K562 (cell line): ENCODE results near the gene RASGRP2. TPM values are rescaled to one million over a fixed set of nuclear protein-coding genes. Genes with fewer than 3 reads are reported as not detected.

ENCODE experiments used
- ARID2 ChIP-seq: fragments of 450-650 bp; IDR thresholded peaks from 2 replicates; pipeline ENCODE4 v1.6.1; 2017; ENCODE audit warnings: antibody characterized with exemption, mild to moderate bottlenecking
- CEBPG ChIP-seq, 3 experiments: fragments of 200-800 bp in 1 of 3; sonication (Bioruptor generic) in 1 of 3; sonication (generic) in 1 of 3; formaldehyde crosslinking in 1 of 3; IDR thresholded peaks in 2 of 3; conservative IDR thresholded peaks in 1 of 3; 2 replicates each; pipeline versions ENCODE4 v1.6.1 to v1.8.0; 2016 to 2022; ENCODE audit warnings: missing compliant biosample characterization in 2 of 3, missing genetic modification characterization in 2 of 3, mild to moderate bottlenecking in 1 of 3, missing genetic modification reagents in 1 of 3
- CHD2 ChIP-seq: IDR thresholded peaks from 2 replicates; pipeline ENCODE4 v1.6.1; 2011; ENCODE audit warnings: low read depth, low read length
- GATAD2A ChIP-seq: fragments of 450-650 bp; IDR thresholded peaks from 2 replicates; pipeline ENCODE4 v1.6.1; 2017
- ID3 ChIP-seq, 2 experiments: fragments of 250-450 bp in 1 of 2; fragments of 450-650 bp in 1 of 2; sonication (Bioruptor Pico) in 1 of 2; IDR thresholded peaks; 2 replicates each; pipeline versions ENCODE4 v1.6.1 to v1.8.0; 2016 to 2021; ENCODE audit warnings: mild to moderate bottlenecking in 2 of 2, moderate library complexity in 2 of 2, missing compliant biosample characterization in 1 of 2, missing genetic modification characterization in 1 of 2
- JUN ChIP-seq, 2 experiments: sonication (generic) in 1 of 2; formaldehyde crosslinking in 1 of 2; IDR thresholded peaks; 2 replicates each; pipeline versions ENCODE4 v1.6.1 to v1.8.0; 2012 to 2022; ENCODE audit warnings: borderline replicate concordance in 2 of 2, mild to moderate bottlenecking in 2 of 2, improper control_type of control experiment in 1 of 2, low read depth in 1 of 2, low read length in 1 of 2, missing genetic modification reagents in 1 of 2
- KDM2B ChIP-seq: fragments of 250-450 bp; sonication (Bioruptor Pico); IDR thresholded peaks from 2 replicates; pipeline ENCODE4 v1.8.0; 2021; ENCODE audit warnings: mild to moderate bottlenecking, moderate library complexity
- MAX ChIP-seq: sonication (generic); formaldehyde crosslinking; IDR thresholded peaks from 2 replicates; pipeline ENCODE4 v1.9.0; 2022; ENCODE audit warnings: mild to moderate bottlenecking, missing genetic modification reagents
- MLX ChIP-seq, 2 experiments: fragments of 450-650 bp in 1 of 2; sonication (generic) in 1 of 2; formaldehyde crosslinking; conservative IDR thresholded peaks; 2 replicates each; pipeline versions ENCODE4 v1.4.0 to v1.8.1; 2020 to 2022; ENCODE audit warnings: mild to moderate bottlenecking in 1 of 2, missing genetic modification reagents in 1 of 2
- NFIX ChIP-seq: fragments of 250-450 bp; sonication (Bioruptor Pico); IDR thresholded peaks from 2 replicates; pipeline ENCODE4 v1.4.0; 2020; ENCODE audit warnings: low read depth, mild to moderate bottlenecking, moderate library complexity
- RBM15 ChIP-seq: fragments of 200-400 bp; formaldehyde crosslinking; IDR thresholded peaks from 2 replicates; pipeline ENCODE4 v1.6.1; 2018; ENCODE audit warnings: mild to moderate bottlenecking, low read length, moderate library complexity; ENCODE audit not compliant: insufficient read depth
- RCOR1 ChIP-seq, 2 experiments: IDR thresholded peaks; 2 replicates each; pipeline ENCODE4 v1.6.1; 2012; ENCODE audit warnings: low read depth in 2 of 2, low read length in 2 of 2, borderline replicate concordance in 1 of 2, improper control_type of control experiment in 1 of 2
- UBTF ChIP-seq, 2 experiments: IDR thresholded peaks; 2 replicates each; pipeline ENCODE4 v1.6.1; 2012; ENCODE audit warnings: improper control_type of control experiment in 2 of 2, low read depth in 2 of 2, low read length in 2 of 2, borderline replicate concordance in 1 of 2
- XRCC3 ChIP-seq: fragments of 450-650 bp; IDR thresholded peaks from 2 replicates; pipeline ENCODE4 v1.6.1; 2017; ENCODE audit warnings: mild to moderate bottlenecking, moderate library complexity
- ZFPM2 ChIP-seq: fragments of 250-450 bp; sonication (Bioruptor Pico); IDR thresholded peaks from 2 replicates; pipeline ENCODE4 v1.5.1; 2022; ENCODE audit warnings: mild to moderate bottlenecking
- ZNF165 ChIP-seq: fragments of 250-450 bp; sonication (Bioruptor Pico); IDR thresholded peaks from 2 replicates; pipeline ENCODE4 v1.4.0; 2020; ENCODE audit warnings: borderline replicate concordance
- ZNF212 ChIP-seq: fragments of 450-650 bp; formaldehyde crosslinking; IDR thresholded peaks from 2 replicates; pipeline ENCODE4 v1.4.0; 2020; ENCODE audit warnings: mild to moderate bottlenecking
- polyA plus RNA-seq, 8 experiments: library from polyadenylated mRNA; depleted of rRNA in 4 of 8; stranded (reverse) in 5 of 8; unstranded in 3 of 8; fragments of >200 nt; fragmentation: Nextera tagmentation in 2 of 8; fragmentation: Illumina TruSeq in 1 of 8; extraction: Ambion mirVana in 2 of 8; extraction: Trizol in 1 of 8; gene quantifications; 2 replicates each; pipeline versions ENCODE4 v1.2.1 to v1.2.3, GENCODE V29; 2011 to 2014; ENCODE audit warnings: inconsistent platforms in 1 of 8, missing spikeins in 1 of 8
- total RNA-seq, 7 experiments: library from RNA; depleted of rRNA in 6 of 7; stranded (reverse); fragments of >200 nt in 6 of 7; fragmentation: Illumina TruSeq in 2 of 7; extraction: Trizol in 2 of 7; gene quantifications; 2 replicates each; pipeline versions ENCODE4 v1.2.1 to v1.2.3, GENCODE V29; 2011 to 2021; ENCODE audit warnings: low replicate concordance in 1 of 7
- TF ChIP-seq, protein P1 (sequence below): fragments of 450-650 bp; IDR thresholded peaks from 2 replicates; pipeline ENCODE4 v1.7.1; 2018; ENCODE audit warnings: mild to moderate bottlenecking, low read depth; ENCODE audit not compliant: partially characterized antibody
- TF ChIP-seq, protein P2 (sequence below): fragments of 200-800 bp; sonication (Bioruptor generic); IDR thresholded peaks from 2 replicates; pipeline ENCODE4 v1.6.1; 2017; ENCODE audit warnings: missing genetic modification characterization, missing compliant biosample characterization

Gene RASGRP2
- total and polyA plus RNA-seq, 9 of the 15 experiments (the other 6 are each of a cell fraction or from before 2014, with no cell fraction given): 0.87 to 22.7 (median 5.5) TPM

DNA sequence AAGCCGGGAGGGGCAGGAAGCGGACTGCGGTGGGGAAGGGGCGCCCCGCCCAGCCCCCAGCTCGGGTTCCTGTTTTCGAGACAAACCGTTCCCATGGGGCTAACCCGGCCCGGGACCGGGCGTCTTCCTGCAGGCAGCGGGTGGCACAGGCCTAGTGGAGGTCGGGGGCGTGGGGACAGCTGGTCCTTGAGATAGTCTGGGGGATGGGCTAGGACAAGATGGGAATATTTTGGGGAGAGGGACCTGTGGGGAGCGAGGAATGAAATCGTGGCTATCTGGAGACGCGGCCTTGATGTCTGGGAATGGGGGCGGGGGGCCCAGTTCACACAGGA is 1.2 kb upstream of the RASGRP2 start (continued):
- TF ChIP-seq, protein P1, sequence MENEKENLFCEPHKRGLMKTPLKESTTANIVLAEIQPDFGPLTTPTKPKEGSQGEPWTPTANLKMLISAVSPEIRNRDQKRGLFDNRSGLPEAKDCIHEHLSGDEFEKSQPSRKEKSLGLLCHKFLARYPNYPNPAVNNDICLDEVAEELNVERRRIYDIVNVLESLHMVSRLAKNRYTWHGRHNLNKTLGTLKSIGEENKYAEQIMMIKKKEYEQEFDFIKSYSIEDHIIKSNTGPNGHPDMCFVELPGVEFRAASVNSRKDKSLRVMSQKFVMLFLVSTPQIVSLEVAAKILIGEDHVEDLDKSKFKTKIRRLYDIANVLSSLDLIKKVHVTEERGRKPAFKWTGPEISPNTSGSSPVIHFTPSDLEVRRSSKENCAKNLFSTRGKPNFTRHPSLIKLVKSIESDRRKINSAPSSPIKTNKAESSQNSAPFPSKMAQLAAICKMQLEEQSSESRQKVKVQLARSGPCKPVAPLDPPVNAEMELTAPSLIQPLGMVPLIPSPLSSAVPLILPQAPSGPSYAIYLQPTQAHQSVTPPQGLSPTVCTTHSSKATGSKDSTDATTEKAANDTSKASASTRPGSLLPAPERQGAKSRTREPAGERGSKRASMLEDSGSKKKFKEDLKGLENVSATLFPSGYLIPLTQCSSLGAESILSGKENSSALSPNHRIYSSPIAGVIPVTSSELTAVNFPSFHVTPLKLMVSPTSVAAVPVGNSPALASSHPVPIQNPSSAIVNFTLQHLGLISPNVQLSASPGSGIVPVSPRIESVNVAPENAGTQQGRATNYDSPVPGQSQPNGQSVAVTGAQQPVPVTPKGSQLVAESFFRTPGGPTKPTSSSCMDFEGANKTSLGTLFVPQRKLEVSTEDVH: no peak
- no peak for TF ChIP-seq ZNF212 (CRISPR knock-in tag)
- TF ChIP-seq UBTF (IDR thresholded peaks at IDR 0.05; ENCODE audit: borderline replicate concordance in 1 of 2, low read depth in 2 of 2, low read length in 2 of 2): no peak
- TF ChIP-seq RCOR1 (IDR thresholded peaks at IDR 0.05; ENCODE audit: borderline replicate concordance in 1 of 2, low read depth in 2 of 2, low read length in 2 of 2): 0 out of 4 replicates have a peak, but pooled peaks of 1 of the 2 experiments have one; percentile 8
- TF ChIP-seq, protein P2, sequence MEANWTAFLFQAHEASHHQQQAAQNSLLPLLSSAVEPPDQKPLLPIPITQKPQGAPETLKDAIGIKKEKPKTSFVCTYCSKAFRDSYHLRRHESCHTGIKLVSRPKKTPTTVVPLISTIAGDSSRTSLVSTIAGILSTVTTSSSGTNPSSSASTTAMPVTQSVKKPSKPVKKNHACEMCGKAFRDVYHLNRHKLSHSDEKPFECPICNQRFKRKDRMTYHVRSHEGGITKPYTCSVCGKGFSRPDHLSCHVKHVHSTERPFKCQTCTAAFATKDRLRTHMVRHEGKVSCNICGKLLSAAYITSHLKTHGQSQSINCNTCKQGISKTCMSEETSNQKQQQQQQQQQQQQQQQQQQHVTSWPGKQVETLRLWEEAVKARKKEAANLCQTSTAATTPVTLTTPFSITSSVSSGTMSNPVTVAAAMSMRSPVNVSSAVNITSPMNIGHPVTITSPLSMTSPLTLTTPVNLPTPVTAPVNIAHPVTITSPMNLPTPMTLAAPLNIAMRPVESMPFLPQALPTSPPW: peak; percentile 29; the same call in 1 of the 2 replicates
- no peak for TF ChIP-seq ZFPM2 (CRISPR knock-in tag)
- no peak for TF ChIP-seq ZNF165 (CRISPR knock-in tag)
- TF ChIP-seq CEBPG (CRISPR knock-in tag; IDR thresholded peaks at IDR 0.05): no peak
- TF ChIP-seq CEBPG (tag; conservative IDR thresholded peaks at IDR 0.05 in 1 of 2, IDR thresholded peaks at IDR 0.05 in 1 of 2): no peak
- no peak for TF ChIP-seq CHD2
- no peak for TF ChIP-seq RBM15
- 0 out of 2 replicates have a peak, but pooled peaks have one; percentile 25 for TF ChIP-seq MAX
- no peak for TF ChIP-seq NFIX
- TF ChIP-seq ID3 (CRISPR knock-in tag; IDR thresholded peaks at IDR 0.05): no peak
- no peak for TF ChIP-seq ID3 (tag; IDR thresholded peaks at IDR 0.05)
- peak; percentile 52; the same call in 1 of the 2 replicates for TF ChIP-seq GATAD2A
- no peak for TF ChIP-seq ARID2
- no peak for TF ChIP-seq JUN (IDR thresholded peaks at IDR 0.05; ENCODE audit: borderline replicate concordance, low read depth, low read length)
- TF ChIP-seq JUN (CRISPR knock-in tag; IDR thresholded peaks at IDR 0.05; ENCODE audit: borderline replicate concordance): no peak
- TF ChIP-seq KDM2B (CRISPR knock-in tag): no peak
- TF ChIP-seq XRCC3: no peak
- TF ChIP-seq MLX (CRISPR knock-in tag; conservative IDR thresholded peaks at IDR 0.05): no peak
